Mucosa of descending colon (tissue), 3 donors: Measurements from ENCODE around the gene EXOC3. TPM values are rescaled to one million over a fixed set of nuclear protein-coding genes. Genes with fewer than 3 reads are reported as not detected.

Source experiments
- ATAC-seq: fragments of 200-7000 bp; cut with Tn5 transposase; one replicate; pipeline ENCODE4 v1.9.1; 2020; ENCODE audit warnings: mild to moderate bottlenecking, moderate library complexity
- DNase-seq, 3 donors: peaks; one replicate each; pipeline ENCODE4 v3.0.0-alpha.2; 2020
- H3K36me3 ChIP-seq: fragments of 200-600 bp; one replicate; pipeline ENCODE4 v1.8.0; 2021; ENCODE audit warnings: low read depth, mild to moderate bottlenecking
- H3K4me1 ChIP-seq: fragments of 200-600 bp; one replicate; pipeline ENCODE4 v1.8.0; 2021; ENCODE audit warnings: low read depth, mild to moderate bottlenecking
- H3K4me3 ChIP-seq: fragments of 200-600 bp; one replicate; pipeline ENCODE4 v1.8.0; 2021; ENCODE audit warnings: mild to moderate bottlenecking
- H3K9me3 ChIP-seq: fragments of 200-600 bp; one replicate; pipeline ENCODE4 v1.8.0; 2021; ENCODE audit warnings: mild to moderate bottlenecking
- CTCF ChIP-seq: fragments of 200-600 bp; IDR thresholded peaks from one replicate; pipeline ENCODE4 v1.8.0; 2022; ENCODE audit warnings: antibody characterized with exemption, mild to moderate bottlenecking
- intact Hi-C, 2 donors: fragments of 100-400 bp; cut with DNase I in 1 of 2; cut with micrococcal nuclease in 1 of 2; formaldehyde crosslinking; loops; one replicate each; pipeline versions ENCODE4 v1.11.0 to v1.11.1; 2022; cut with DNase I, micrococcal nuclease
- total RNA-seq, 3 donors: library from RNA; stranded (reverse); fragmentation: NEBNext Ultra II Directional in 2 of 3; extraction: Animal tissue kit (Norgen Biotek cat#: 25700) in 2 of 3; gene quantifications; one replicate each; pipeline versions ENCODE4 v1.2.1 to v1.2.4, GENCODE V29; 2021 to 2023
- donor health status: DM: no; HTN: no; CAD: no; lungs with moderate emphysema.
- donor health status: DM: no; HTN: no; CAD: no.
- donor health status: DM: no; HTN: yes; CAD: no.

The EXOC3 gene
- total RNA-seq, 3 donors from 2014 or later: 67.0 to 89.1 (median 76.8) TPM

GRCh38 chr5:510521-510920 lies 67.5 kb downstream of the EXOC3 start:
- intact Hi-C loops: no loop called here
- no peak overlapping the region for H3K4me3 ChIP-seq
- ATAC-seq (no peak), DNase-seq (no peak)
- no peak for TF ChIP-seq CTCF
- H3K9me3 ChIP-seq: no peaks in the 10 kb centered on the region
- no peaks in the 10 kb centered on the region for H3K36me3 ChIP-seq
- peaks cover 5% of the 10 kb centered on the region for H3K4me1 ChIP-seq

- no peaks in the 10 kb centered on the region for H3K9me3 ChIP-seq
- DNase-seq (no peak), ATAC-seq (no peak)
- peaks cover 3% of the 10 kb centered on the region for H3K4me1 ChIP-seq
- no peak for TF ChIP-seq CTCF
- intact Hi-C loops: no loop called here
- no peak overlapping the region for H3K4me3 ChIP-seq
- H3K36me3 ChIP-seq: no peaks in the 10 kb centered on the region
Measured at GRCh38 chr5:511476-511875, 68.5 kb downstream of the EXOC3 start.

- no peak for ATAC-seq
- no peak for TF ChIP-seq CTCF
- DNase-seq: no peak
- intact Hi-C loops: no loop called here
- Histone ChIP-seq H3K4me3 (no peak overlapping the region), H3K36me3 (no peaks in the 10 kb centered on the region), H3K9me3 (no peaks in the 10 kb centered on the region), H3K4me1 (peaks cover 5% of the 10 kb centered on the region)
Measured at GRCh38 chr5:513216-514100, 70.5 kb downstream of the EXOC3 start.

GRCh38 chr5:514101-514485 lies 71.1 kb downstream of the EXOC3 start:
- intact Hi-C loops: no loop called here
- H3K4me1 ChIP-seq: peaks cover 8% of the 10 kb centered on the region
- TF ChIP-seq CTCF: no peak
- no peak overlapping the region for H3K4me3 ChIP-seq
- H3K36me3 ChIP-seq: no peaks in the 10 kb centered on the region
- H3K9me3 ChIP-seq: no peaks in the 10 kb centered on the region
- no peak for DNase-seq
- no peak for ATAC-seq

- DNase-seq: peak in 2 of 3 donors; percentile 51 to 59
- intact Hi-C loops: no loop called here
- TF ChIP-seq CTCF: no peak
- Histone ChIP-seq H3K36me3 (no peaks in the 10 kb centered on the region), H3K4me1 (peaks cover 8% of the 10 kb centered on the region), H3K4me3 (no peak overlapping the region), H3K9me3 (no peaks in the 10 kb centered on the region)
- peak; percentile 78 for ATAC-seq
Measured at GRCh38 chr5:514673-515072, 71.7 kb downstream of the EXOC3 start.
